ENCODE results near the gene LRIG1.

LRIG1 gene

GRCh38 chr3:66401675-66402491 is 98.9 kb downstream of the LRIG1 start:
- TF ChIP-seq CTCF (IDR thresholded peaks at IDR 0.05; ENCODE audit: borderline replicate concordance, insufficient read depth, low read depth, low read length), result no peak
- no peak overlapping the region for H3K4me3 ChIP-seq (ENCODE audit: low read depth, low read length)

GRCh38 chr3:66401157-66401550 is 99.7 kb downstream of the LRIG1 start:
- H3K4me3 ChIP-seq (ENCODE audit: low read depth, low read length), result no peak overlapping the region
- no peak for TF ChIP-seq CTCF (IDR thresholded peaks at IDR 0.05; ENCODE audit: borderline replicate concordance, insufficient read depth, low read depth, low read length)

GRCh38 chr3:66400411-66401156 is 100.2 kb downstream of the LRIG1 start:
- no peak overlapping the region for H3K4me3 ChIP-seq (ENCODE audit: low read depth, low read length)
- TF ChIP-seq CTCF (IDR thresholded peaks at IDR 0.05; ENCODE audit: borderline replicate concordance, insufficient read depth, low read depth, low read length), result no peak

- H3K4me3 ChIP-seq (ENCODE audit: low read depth, low read length), result no peak overlapping the region
- TF ChIP-seq CTCF (IDR thresholded peaks at IDR 0.05; ENCODE audit: borderline replicate concordance, insufficient read depth, low read depth, low read length), result no peak
These were observed 101.1 kb downstream of the LRIG1 start for GRCh38 chr3:66399529-66400232.

- TF ChIP-seq CTCF (IDR thresholded peaks at IDR 0.05; ENCODE audit: borderline replicate concordance, insufficient read depth, low read depth, low read length), result no peak
- H3K4me3 ChIP-seq (ENCODE audit: low read depth, low read length), result no peak overlapping the region
These were observed 102.4 kb downstream of the LRIG1 start for GRCh38 chr3:66398228-66399025.

GRCh38 chr3:66397745-66398144 is 103.1 kb downstream of the LRIG1 start:
- H3K4me3 ChIP-seq (ENCODE audit: low read depth, low read length), result no peak overlapping the region
- TF ChIP-seq CTCF (IDR thresholded peaks at IDR 0.05; ENCODE audit: borderline replicate concordance, insufficient read depth, low read depth, low read length), result no peak

All from GM12875 (cell line).